OCI-LY1 (cell line): ENCODE data around the gene TMEM178A.

Experiments used
- CTCF ChIP-seq: fragments of 200-600 bp; sonication (generic), shearing (Covaris generic); IDR thresholded peaks from 2 replicates; pipeline ENCODE4 v1.5.1; 2017; ENCODE audit warnings: mild to moderate bottlenecking, antibody characterized with exemption, low read length, moderate library complexity, mixed read lengths
- EZH2 ChIP-seq: fragments of 200-600 bp; sonication (generic), shearing (Covaris generic); IDR thresholded peaks from 2 replicates; pipeline ENCODE4 v1.8.0; 2017; ENCODE audit warnings: borderline replicate concordance, mixed run types, mild to moderate bottlenecking, antibody characterized with exemption, low read length, moderate library complexity, mixed read lengths

- TF ChIP-seq EZH2 = no peak
- no peak for TF ChIP-seq CTCF
Measured at GRCh38 chr2:39693245-39693644, 27.5 kb downstream of the TMEM178A start.
